ENCODE measurements around the gene PNPT1. TPM values are rescaled to one million over a fixed set of nuclear protein-coding genes. Genes with fewer than 3 reads are reported as not detected.
"Not testable (repeated sequence)": the region's sequence is repeated elsewhere in the genome, so short reads cannot be mapped to it uniquely, and the experiment has no call there.

The PNPT1 gene
- total and polyA plus RNA-seq, 2 of the 13 experiments (the other 11 are each of a cell fraction or from before 2014, with no cell fraction given) = 23.4 to 61.0 TPM

GRCh38 chr2:55692740-55693139 is 904 bp downstream of the PNPT1 start:
- peak overlapping the region; percentile 84; the same call in 1 of the 2 replicates for H3K9ac ChIP-seq (ENCODE audit: insufficient read depth, low read depth, low read length)
- FAIRE-seq; BruUV-seq (replicated peaks); POLR2A ChIA-PET; intact Hi-C loops (cut with micrococcal nuclease; ENCODE audit: unreplicated experiment); DNase-seq (ENCODE audit: low spot score); H3K27me3 ChIP-seq (ENCODE audit: control insufficient read depth in 1 of 2, insufficient read depth in 2 of 2, low read length in 2 of 2); H3K27ac ChIP-seq (ENCODE audit: extremely low read length, insufficient read depth, low read length); H3K9me3 ChIP-seq (ENCODE audit: low read length); H2AFZ ChIP-seq (ENCODE audit: low read length); H4K20me1 ChIP-seq (ENCODE audit: insufficient read depth, low read length); CTCF ChIA-PET (ENCODE audit: low intra/inter-chr PET ratio, low total read pairs); in situ Hi-C loops (cut with HindIII; ENCODE audit: extremely low pct_ligation_motif_present, low pct_unique_long_range_greater_than_20kb); TF ChIP-seq LCORL (CRISPR knock-in tag; IDR thresholded peaks at IDR 0.05); CREB1 (IDR thresholded peaks at IDR 0.05); FOXA1 (CRISPR knock-in tag; IDR thresholded peaks at IDR 0.05): not testable (repeated sequence)
- H3K36me3 ChIP-seq (replicated peaks in 1 of 2; ENCODE audit: control insufficient read depth in 1 of 2, insufficient read depth in 2 of 2, low read length in 2 of 2) = peaks cover 4 to 10% of the 10 kb centered on the region in 2 experiments; a peak in 4 of 5 replicates
- peak; percentile 58 for ATAC-seq
- 0 out of 2 replicates have a peak, but pooled peaks have one; percentile 22 for TF ChIP-seq LCORL (IDR thresholded peaks at IDR 0.05)
- TF ChIP-seq CREB1 (CRISPR knock-in tag; IDR thresholded peaks at IDR 0.05) = 0 out of 2 replicates have a peak, but pooled peaks have one; percentile 28
- TF ChIP-seq FOXA1 (IDR thresholded peaks at IDR 0.05) = 0 out of 2 replicates have a peak, but pooled peaks have one; percentile 14
- peaks cover 45% of the 10 kb centered on the region for H3K79me2 ChIP-seq (ENCODE audit: insufficient read depth, low read length)
- H3K4me1 ChIP-seq (ENCODE audit: insufficient read depth, low read length) = peaks cover 11% of the 10 kb centered on the region
- peak overlapping the region; percentile 83 to 99 (median 87) for H3K4me3 ChIP-seq (replicated peaks in 1 of 3; ENCODE audit: insufficient read depth in 1 of 3, low read depth in 2 of 3, low read length in 3 of 3)
- 15% methylated on average over 5 of the region's 5 CpGs for WGBS (ENCODE audit: low lambda C conversion rate)
- H3K4me2 ChIP-seq (ENCODE audit: low read depth, low read length) = peak overlapping the region; percentile 96

GRCh38 chr2:55672630-55673029 is 21.0 kb downstream of the PNPT1 start:
- FAIRE-seq = no peak
- 92% methylated on average over 3 of the region's 3 CpGs for WGBS (ENCODE audit: low lambda C conversion rate)
- POLR2A ChIA-PET = no interaction called here
- TF ChIP-seq TBX2 (CRISPR knock-in tag; IDR thresholded peaks at IDR 0.05; ENCODE audit: borderline replicate concordance) = no peak
- no peak for TF ChIP-seq ZNF234 (CRISPR knock-in tag; conservative IDR thresholded peaks at IDR 0.05)
- no peak for TF ChIP-seq ZNF138 (CRISPR knock-in tag; IDR thresholded peaks at IDR 0.05; ENCODE audit: low read depth)
- no peak for TF ChIP-seq ZSCAN22 (CRISPR knock-in tag; IDR thresholded peaks at IDR 0.05)
- no peak for TF ChIP-seq MAFG (CRISPR knock-in tag; IDR thresholded peaks at IDR 0.05)
- no peak for TF ChIP-seq RFX3 (CRISPR knock-in tag; IDR thresholded peaks at IDR 0.05)
- TF ChIP-seq ZNF263 (CRISPR knock-in tag; IDR thresholded peaks at IDR 0.05) = no peak
- TF ChIP-seq HIC2 (CRISPR knock-in tag; IDR thresholded peaks at IDR 0.05; ENCODE audit: low read depth) = no peak
- no peak for TF ChIP-seq SNRNP70 (IDR thresholded peaks at IDR 0.05; ENCODE audit: low read depth, low read length)
- no peak for TF ChIP-seq SETDB1 (CRISPR knock-in tag; IDR thresholded peaks at IDR 0.05; ENCODE audit: borderline replicate concordance)
- no peak for TF ChIP-seq ZFP91 (CRISPR knock-in tag; IDR thresholded peaks at IDR 0.05; ENCODE audit: borderline replicate concordance)
- TF ChIP-seq ELF4 (CRISPR knock-in tag; IDR thresholded peaks at IDR 0.05; ENCODE audit: borderline replicate concordance) = no peak

More at GRCh38 chr2:55672630-55673029, 21.0 kb downstream of the PNPT1 start:
- H3K27me3 ChIP-seq (ENCODE audit: control insufficient read depth in 1 of 2, insufficient read depth in 2 of 2, low read length in 2 of 2) = no peaks in the 10 kb centered on the region
- in situ Hi-C loops (cut with HindIII; ENCODE audit: extremely low pct_ligation_motif_present, low pct_unique_long_range_greater_than_20kb) (no loop called here), intact Hi-C loops (cut with micrococcal nuclease; ENCODE audit: unreplicated experiment) (no loop called here)
- DNase-seq (ENCODE audit: low spot score) = no peak
- no peak overlapping the region for H3K4me2 ChIP-seq (ENCODE audit: low read depth, low read length)
- no peak overlapping the region for H3K4me3 ChIP-seq (replicated peaks in 1 of 3; ENCODE audit: insufficient read depth in 1 of 3, low read depth in 2 of 3, low read length in 3 of 3)
- H3K9me3 ChIP-seq (ENCODE audit: low read length) = no peaks in the 10 kb centered on the region
- no peak overlapping the region for H3K27ac ChIP-seq (ENCODE audit: extremely low read length, insufficient read depth, low read length)
- H3K9ac ChIP-seq (ENCODE audit: insufficient read depth, low read depth, low read length) = no peak overlapping the region
- peaks cover 5 to 45% of the 10 kb centered on the region in 2 experiments for H3K36me3 ChIP-seq (replicated peaks in 1 of 2; ENCODE audit: control insufficient read depth in 1 of 2, insufficient read depth in 2 of 2, low read length in 2 of 2)
- BruUV-seq (replicated peaks) = no TSS peak
- no peak overlapping the region for H2AFZ ChIP-seq (ENCODE audit: low read length)
- H3K4me1 ChIP-seq (ENCODE audit: insufficient read depth, low read length) = no peaks in the 10 kb centered on the region
- CTCF ChIA-PET (ENCODE audit: low intra/inter-chr PET ratio, low total read pairs) = no interaction called here
- ATAC-seq = no peak
- no peaks in the 10 kb centered on the region for H3K79me2 ChIP-seq (ENCODE audit: insufficient read depth, low read length)
- H4K20me1 ChIP-seq (ENCODE audit: insufficient read depth, low read length) = no peaks in the 10 kb centered on the region
